Esophagus squamous epithelium (tissue), 5 donors: Measurements from ENCODE around the gene PIAS4. TPM values are rescaled to one million over a fixed set of nuclear protein-coding genes. Genes with fewer than 3 reads are reported as not detected.

Experiments used
- DNase-seq: peaks from one replicate; lab custom pipeline; 2025; lab: John Stamatoyannopoulos, UW
- H3K27ac ChIP-seq, 4 donors: fragments of 200-600 bp; sonication (generic); one replicate each; pipeline ENCODE4 v1.5.1; 2016 to 2019; ENCODE audit warnings: mild to moderate bottlenecking in 1 of 4
- H3K27me3 ChIP-seq, 4 donors: fragments of 200-600 bp; sonication (generic); 1 replicate in 3 of 4; 2 replicates in 1 of 4; pipeline versions ENCODE4 v1.5.1 to v1.6.0; 2017 to 2021; ENCODE audit warnings: antibody characterized with exemption in 1 of 4
- H3K36me3 ChIP-seq, 3 donors: fragments of 200-600 bp; sonication (generic); one replicate each; pipeline ENCODE4 v1.5.1; 2016 to 2019
- H3K4me1 ChIP-seq, 3 donors: fragments of 200-600 bp; sonication (generic); one replicate each; pipeline ENCODE4 v1.5.1; 2017 to 2019
- H3K4me3 ChIP-seq, 4 donors: fragments of 200-600 bp; sonication (generic); 1 replicate in 3 of 4; 2 replicates in 1 of 4; pipeline ENCODE4 v1.5.1; 2016 to 2019; ENCODE audit warnings: mild to moderate bottlenecking in 2 of 4, moderate library complexity in 1 of 4
- H3K9me3 ChIP-seq, 3 donors: fragments of 200-600 bp; sonication (generic); one replicate each; pipeline ENCODE4 v1.5.1; 2016 to 2019
- CTCF ChIP-seq, 6 experiments: fragments of 450-650 bp in 4 of 6; fragments of 200-600 bp in 2 of 6; sonication (generic) in 2 of 6; IDR thresholded peaks; one replicate each; pipeline ENCODE4 v1.5.1; 2016 to 2019; ENCODE audit warnings: antibody characterized with exemption in 6 of 6, mild to moderate bottlenecking in 4 of 6, moderate library complexity in 4 of 6
- POLR2A ChIP-seq, 4 donors: fragments of 450-650 bp; IDR thresholded peaks; one replicate each; pipeline ENCODE4 v1.6.1; 2017; ENCODE audit warnings: antibody characterized with exemption in 4 of 4, mild to moderate bottlenecking in 4 of 4, moderate library complexity in 3 of 4
- WGBS, 2 donors: methylation state at CpG; one replicate each; pipeline ENCODE4 v1.1.5; 2018; 5-methylcytosine and 5-hydroxymethylcytosine counted together
- intact Hi-C: fragments of 100-400 bp; cut with DNase I; formaldehyde crosslinking; loops from one replicate; pipeline ENCODE4 v1.15.0; 2022
- total RNA-seq, 4 donors: library from RNA; depleted of rRNA; stranded (reverse); fragments of >200 nt; gene quantifications; one replicate each; pipeline ENCODE4 v1.1.0, GENCODE V29; 2016
- donor health status: DM: yes; HTN: yes; CAD: no.

The PIAS4 gene
- total RNA-seq, 4 donors from 2014 or later, result 11.4 to 15.1 (median 13.0) TPM

GRCh38 chr19:4018140-4018613 lies 10.6 kb downstream of the PIAS4 start:
- Histone ChIP-seq H3K27me3 (no peaks in the 10 kb centered on the region), H3K4me3 (no peak overlapping the region), H3K27ac (no peak overlapping the region), H3K36me3 (peaks cover 13 to 66% (median 15%) of the 10 kb centered on the region in 3 donors), H3K9me3 (no peaks in the 10 kb centered on the region), H3K4me1 (peaks cover 4 to 52% (median 12%) of the 10 kb centered on the region in 3 donors)
- no peak for DNase-seq
- intact Hi-C loops, result no loop called here
- no peak for TF ChIP-seq POLR2A (IDR thresholded peaks at IDR 0.05)
- no peak for TF ChIP-seq CTCF (IDR thresholded peaks at IDR 0.05)
- WGBS, 2 donors, result 92% methylated on average over 13 to 15 of the region's 22 CpGs

GRCh38 chr19:4018775-4019504 lies 11.4 kb downstream of the PIAS4 start:
- TF ChIP-seq POLR2A (IDR thresholded peaks at IDR 0.05) (no peak), CTCF (IDR thresholded peaks at IDR 0.05) (no peak)
- no peak overlapping the region for H3K4me3 ChIP-seq
- peaks cover 1 to 45% (median 12%) of the 10 kb centered on the region in 3 donors for H3K4me1 ChIP-seq
- no peaks in the 10 kb centered on the region for H3K27me3 ChIP-seq
- no peak for DNase-seq
- 91 to 93% methylated on average over 8 to 12 of the region's 19 CpGs for WGBS, 2 donors
- intact Hi-C loops, result no loop called here
- H3K36me3 ChIP-seq, result peaks cover 7 to 65% (median 10%) of the 10 kb centered on the region in 3 donors
- H3K9me3 ChIP-seq, result no peaks in the 10 kb centered on the region
- peak overlapping the region in 1 of 4 donors; percentile 50 for H3K27ac ChIP-seq

GRCh38 chr19:4019578-4019977 lies 12.0 kb downstream of the PIAS4 start:
- Histone ChIP-seq H3K27me3 (no peaks in the 10 kb centered on the region), H3K4me1 (peaks cover 0 to 39% (median 12%) of the 10 kb centered on the region in 3 donors), H3K27ac (peak overlapping the region in 1 of 4 donors; percentile 50), H3K36me3 (peaks cover 5 to 65% (median 9%) of the 10 kb centered on the region in 3 donors), H3K9me3 (no peaks in the 10 kb centered on the region), H3K4me3 (no peak overlapping the region)
- no peak for DNase-seq
- intact Hi-C loops, result no loop called here
- no peak for TF ChIP-seq CTCF (IDR thresholded peaks at IDR 0.05)
- TF ChIP-seq POLR2A (IDR thresholded peaks at IDR 0.05), result no peak
- 70 to 80% methylated on average over 2 to 4 of the region's 17 CpGs for WGBS, 2 donors

- H3K9me3 ChIP-seq, result no peaks in the 10 kb centered on the region
- peaks cover 0 to 15% (median 0%) of the 10 kb centered on the region in 3 donors for H3K4me1 ChIP-seq
- no peak for DNase-seq
- TF ChIP-seq POLR2A (IDR thresholded peaks at IDR 0.05), result no peak
- WGBS, 2 donors, result 81 to 97% methylated on average over 8 to 14 of the region's 34 CpGs
- intact Hi-C loops, result no loop called here
- H3K4me3 ChIP-seq, result no peak overlapping the region
- no peaks in the 10 kb centered on the region for H3K27me3 ChIP-seq
- peaks cover 17 to 66% (median 19%) of the 10 kb centered on the region in 3 donors for H3K36me3 ChIP-seq
- H3K27ac ChIP-seq, result peak overlapping the region in 1 of 4 donors; percentile 5
These were observed 16.3 kb downstream of the PIAS4 start for GRCh38 chr19:4023600-4024398.

- intact Hi-C loops, result no loop called here
- Histone ChIP-seq H3K36me3 (peaks cover 25 to 71% (median 26%) of the 10 kb centered on the region in 3 donors), H3K4me3 (no peak overlapping the region), H3K27ac (no peak overlapping the region), H3K9me3 (no peaks in the 10 kb centered on the region), H3K4me1 (peaks cover 0 to 1% (median 0%) of the 10 kb centered on the region in 3 donors), H3K27me3 (no peaks in the 10 kb centered on the region)
- WGBS, 2 donors, result 71% methylated on average over 7 of the region's 11 CpGs; no CpG with 5 or more reads in 1 of the 2 donors
- DNase-seq, result no peak
- TF ChIP-seq CTCF (IDR thresholded peaks at IDR 0.05) (no peak), POLR2A (IDR thresholded peaks at IDR 0.05) (no peak)
These were observed 17.8 kb downstream of the PIAS4 start for GRCh38 chr19:4025317-4025716.
